GM12891 (cell line): ENCODE measurements around the gene SCGB3A2.

Source experiments
- DNase-seq: peaks from one replicate; pipeline ENCODE4 v3.0.0; 2011; ENCODE audit warnings: low spot score; ENCODE audit not compliant: insufficient read length
- FAIRE-seq: peaks from 2 replicates; lab custom pipeline; 2011; peaks lifted over from hg19 to GRCh38; lab: Jason Lieb, UNC
- PAX5 ChIP-seq: IDR thresholded peaks from 2 replicates; pipeline ENCODE4 v1.6.1; 2011; ENCODE audit warnings: low read length, moderate library complexity, mild to moderate bottlenecking; ENCODE audit not compliant: insufficient read depth, severe bottlenecking
- POLR2A ChIP-seq: IDR thresholded peaks from 2 replicates; pipeline ENCODE4 v1.6.1; 2011; ENCODE audit warnings: low read depth, low read length, control low read depth
- POLR2AphosphoS5 ChIP-seq: IDR thresholded peaks from 2 replicates; pipeline ENCODE4 v1.6.1; 2011; ENCODE audit warnings: low read depth, low read length, control low read depth
- POU2F2 ChIP-seq: IDR thresholded peaks from 2 replicates; pipeline ENCODE4 v1.6.1; 2011; ENCODE audit warnings: low read depth, mild to moderate bottlenecking, control low read depth, low read length, moderate library complexity
- SPI1 ChIP-seq: IDR thresholded peaks from 2 replicates; pipeline ENCODE4 v1.6.1; 2011; ENCODE audit warnings: low read depth, low read length, control low read depth
- TAF1 ChIP-seq: IDR thresholded peaks from 2 replicates; pipeline ENCODE4 v1.6.1; 2011; ENCODE audit warnings: low read depth, low read length, control low read depth

Gene SCGB3A2

DNA sequence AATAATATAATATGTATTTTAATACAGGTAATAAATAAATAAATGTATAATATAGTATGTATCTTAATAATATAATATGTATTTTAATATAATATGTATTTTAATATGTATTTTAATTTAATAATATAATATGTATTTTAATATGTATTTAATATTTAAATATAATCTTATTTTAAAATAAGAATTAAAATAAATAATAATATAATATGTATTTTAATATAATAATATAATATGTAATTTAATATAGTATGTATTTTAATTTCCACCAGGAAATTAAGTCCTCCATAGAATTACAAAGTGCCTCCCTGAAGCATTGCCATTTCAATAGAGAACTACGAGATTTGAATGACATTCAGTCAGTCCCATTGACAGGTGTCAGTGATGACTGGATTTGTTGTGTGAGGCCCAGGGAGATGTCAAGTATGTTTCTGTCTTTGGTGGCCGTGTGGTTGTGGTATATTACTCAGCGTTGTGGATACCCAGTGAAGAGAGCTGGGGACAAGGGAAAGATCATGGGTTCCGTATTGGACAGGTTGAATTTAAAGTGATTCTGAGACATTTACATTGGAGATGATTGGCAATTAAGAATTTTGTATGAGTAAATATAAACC is 42.0 kb downstream of the SCGB3A2 start:
- no peak for DNase-seq
- TF ChIP-seq POLR2AphosphoS5: no peak
- TF ChIP-seq POU2F2: no peak
- TF ChIP-seq SPI1: no peak
- no peak for TF ChIP-seq POLR2A
- TF ChIP-seq TAF1: no peak
- no peak for TF ChIP-seq PAX5
- no peak for FAIRE-seq

DNA sequence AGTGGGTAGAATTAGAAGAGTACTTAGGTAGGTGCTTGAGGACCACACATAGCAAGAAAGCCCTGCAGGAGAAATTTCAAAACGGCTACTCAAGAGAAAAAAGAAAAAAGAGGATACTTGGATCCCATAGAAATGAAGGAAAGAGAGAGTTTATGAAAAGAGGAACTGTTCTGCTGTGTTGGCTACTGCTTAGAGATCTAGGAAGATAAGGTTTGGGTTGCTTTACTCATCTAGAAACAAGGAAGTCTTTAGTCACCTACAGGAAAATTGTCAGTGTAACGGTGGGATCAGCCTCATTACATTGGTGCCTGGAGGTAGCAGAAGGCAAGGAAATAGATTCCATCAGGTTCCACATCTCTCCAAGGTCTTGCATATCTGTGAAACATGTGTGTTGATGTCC is 42.6 kb downstream of the SCGB3A2 start:
- no peak for DNase-seq
- no peak for TF ChIP-seq POLR2A
- TF ChIP-seq PAX5: no peak
- no peak for TF ChIP-seq TAF1
- TF ChIP-seq SPI1: no peak; the same call in 1 of the 2 replicates
- TF ChIP-seq POLR2AphosphoS5: no peak
- TF ChIP-seq POU2F2: no peak
- no peak for FAIRE-seq

DNA sequence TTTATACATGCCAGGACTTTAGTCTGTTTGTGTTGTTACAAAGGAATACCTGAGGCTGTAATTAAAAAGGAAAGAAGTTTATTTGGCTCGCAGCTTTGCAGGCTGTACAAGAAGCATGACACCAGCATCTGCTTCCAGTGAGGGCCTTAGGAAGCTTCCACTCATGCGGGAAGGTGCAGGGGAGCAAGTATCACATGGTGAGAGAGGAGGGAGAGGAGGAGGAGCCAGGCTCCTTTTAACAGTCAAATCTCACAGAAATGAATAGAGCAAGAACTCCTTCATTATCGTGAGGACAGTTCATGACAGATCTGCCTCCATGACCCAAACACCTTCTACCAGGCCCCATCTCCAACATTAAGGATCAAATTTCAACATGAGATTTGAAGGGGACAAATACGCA is 46.5 kb downstream of the SCGB3A2 start:
- TF ChIP-seq TAF1 (no peak), PAX5 (no peak), SPI1 (no peak), POU2F2 (no peak), POLR2AphosphoS5 (no peak), POLR2A (no peak)
- DNase-seq: no peak
- FAIRE-seq: no peak

DNA sequence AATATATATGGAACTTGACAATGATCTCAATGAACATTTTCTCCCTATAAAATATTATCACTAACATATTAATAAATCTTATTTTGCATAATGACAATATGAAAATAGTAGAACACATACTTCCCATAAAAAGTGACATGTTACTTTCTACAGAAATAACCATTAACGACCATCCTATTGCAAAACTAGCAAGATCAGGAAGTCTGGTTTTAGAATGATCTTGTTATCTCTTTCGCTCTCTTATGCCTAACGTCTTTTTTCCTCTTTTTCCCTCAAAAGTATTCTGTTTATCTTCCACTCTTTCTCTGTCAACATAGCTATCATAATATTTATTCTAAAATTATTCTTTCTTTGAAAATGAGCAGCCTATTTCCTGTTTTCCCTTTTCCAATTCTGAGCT is 49.4 kb downstream of the SCGB3A2 start:
- no peak for DNase-seq
- TF ChIP-seq PAX5 (no peak), POLR2A (no peak), SPI1 (no peak), POU2F2 (no peak), TAF1 (no peak), POLR2AphosphoS5 (no peak)
- FAIRE-seq: no peak

DNA sequence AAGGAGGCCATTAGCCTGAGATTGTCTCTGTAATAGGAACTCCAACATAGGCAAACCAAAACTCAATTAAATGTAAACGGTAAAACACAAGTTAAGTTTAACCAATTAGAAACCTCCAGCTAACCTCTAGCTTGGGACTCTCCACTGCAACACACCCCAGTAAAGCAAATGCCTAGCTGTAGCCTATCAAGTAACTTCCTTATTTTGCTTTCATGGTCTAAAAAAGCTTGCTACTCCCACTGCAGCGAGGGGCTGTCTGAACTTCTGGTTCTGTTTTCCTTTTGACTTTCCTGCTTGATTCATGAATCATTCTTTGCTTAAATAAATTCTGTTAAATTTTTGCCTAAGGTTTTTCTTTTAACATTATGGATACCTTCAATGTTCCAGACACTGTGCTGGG is 52.3 kb downstream of the SCGB3A2 start:
- no peak for DNase-seq
- no peak for FAIRE-seq
- TF ChIP-seq TAF1: no peak
- no peak for TF ChIP-seq POLR2A
- TF ChIP-seq POU2F2: no peak
- TF ChIP-seq PAX5: no peak
- no peak for TF ChIP-seq SPI1
- TF ChIP-seq POLR2AphosphoS5: no peak
